Measurements from ENCODE around the gene HADH.
"Not testable (repeated sequence)": the region's sequence is repeated elsewhere in the genome, so short reads cannot be mapped to it uniquely, and the experiment has no call there.

The HADH gene

DNA sequence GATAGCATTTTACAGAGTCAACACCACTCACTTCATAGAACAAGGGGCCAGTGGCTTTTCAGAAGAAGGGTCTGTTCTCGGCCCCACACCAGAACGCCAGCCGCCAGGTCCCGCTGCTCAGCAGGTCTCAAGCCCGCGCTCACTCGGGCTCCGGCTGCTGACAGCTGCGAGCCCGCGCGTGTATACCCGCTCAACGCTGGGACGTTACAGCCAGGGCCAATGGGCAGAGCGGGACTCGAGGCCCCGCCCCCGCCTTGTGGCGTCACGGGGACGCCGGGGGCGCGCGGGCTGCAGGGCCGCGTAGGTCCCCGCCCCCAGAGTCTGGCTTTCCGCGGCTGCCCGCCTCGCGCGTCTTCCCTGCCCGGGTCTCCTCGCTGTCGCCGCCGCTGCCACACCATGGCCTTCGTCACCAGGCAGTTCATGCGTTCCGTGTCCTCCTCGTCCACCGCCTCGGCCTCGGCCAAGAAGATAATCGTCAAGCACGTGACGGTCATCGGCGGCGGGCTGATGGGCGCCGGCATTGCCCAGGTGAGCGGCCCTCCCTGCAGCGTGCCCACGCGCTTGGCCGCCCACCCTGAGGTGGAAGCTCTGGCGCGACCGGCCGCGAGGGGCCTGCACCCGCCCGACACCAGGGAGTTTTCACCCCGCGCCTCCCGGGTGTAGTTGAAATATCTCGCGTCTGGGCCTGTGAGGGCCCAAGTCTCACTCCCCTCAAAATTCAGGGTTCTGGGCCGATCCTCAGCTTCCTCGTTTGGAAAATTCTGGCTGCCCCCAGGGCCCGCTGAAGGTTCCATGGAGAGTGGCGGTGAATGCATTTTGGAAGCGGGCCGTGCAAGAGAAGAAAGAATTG lies at the start of gene HADH:
TSS of gene HADH (plus strand) at position 353 of the 850 bp plus-strand sequence. CDS start at position 397, 44 bp downstream.
- H3K27ac ChIP-seq (ENCODE audit: low read depth, low read length) = peak within 1 kb of the TSS; percentile 96
- H3K9me3 ChIP-seq (ENCODE audit: control insufficient read depth in 5 of 5, low read length in 5 of 5) = no peaks in the 10 kb centered on the region
- H3K4me3 ChIP-seq (ENCODE audit: low read depth in 1 of 5, low read length in 5 of 5) = peak within 1 kb of the TSS; percentile 80 to 96 (median 89)
- peak within 1 kb of the TSS; percentile 71 to 95 (median 83) for H3K9ac ChIP-seq (ENCODE audit: low read length in 5 of 5)
- H3K27me3 ChIP-seq (ENCODE audit: control insufficient read depth in 5 of 5, insufficient read depth in 4 of 5, low read length in 5 of 5) = no peaks in the 10 kb centered on the region
- H3K36me3 ChIP-seq (ENCODE audit: control insufficient read depth in 5 of 5, insufficient read depth in 5 of 5, low read length in 5 of 5) = no peaks in the 10 kb centered on the region
- H3K4me1 ChIP-seq (ENCODE audit: control insufficient read depth in 5 of 5, insufficient read depth in 5 of 5, low read length in 5 of 5) = peaks cover 2 to 70% (median 63%) of the 10 kb centered on the region in 5 donors

DNA sequence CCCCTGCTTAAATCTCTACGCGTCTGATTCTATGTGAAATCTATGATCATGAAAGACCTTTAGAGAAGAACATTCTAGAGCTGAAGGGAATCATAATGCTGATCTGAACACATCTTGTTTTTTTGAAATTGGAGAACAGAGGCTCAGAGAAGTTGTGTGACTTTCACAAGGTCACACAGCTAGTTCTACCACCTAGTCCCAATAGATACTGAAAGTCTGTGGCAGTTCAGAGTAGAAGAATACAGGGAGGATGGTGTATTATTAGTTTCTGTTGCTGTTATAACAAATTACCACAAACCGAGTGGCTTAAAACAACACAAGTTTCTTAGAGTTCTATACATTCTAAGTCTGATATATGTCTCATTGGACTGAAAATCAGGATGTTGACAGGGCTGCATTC lies 43.9 kb upstream of the HADH start:
- Histone ChIP-seq H3K9me3 (ENCODE audit: control insufficient read depth in 5 of 5, low read length in 5 of 5) (peaks cover 0 to 7% (median 0%) of the 10 kb centered on the region in 5 donors), H3K27ac (ENCODE audit: low read depth, low read length) (no peak overlapping the region), H3K4me1 (ENCODE audit: control insufficient read depth in 5 of 5, insufficient read depth in 5 of 5, low read length in 5 of 5) (no peaks in the 10 kb centered on the region), H3K9ac (ENCODE audit: low read length in 5 of 5) (no peak overlapping the region), H3K27me3 (ENCODE audit: control insufficient read depth in 5 of 5, insufficient read depth in 4 of 5, low read length in 5 of 5) (no peaks in the 10 kb centered on the region), H3K4me3 (ENCODE audit: low read depth in 1 of 5, low read length in 5 of 5) (no peak overlapping the region), H3K36me3 (ENCODE audit: control insufficient read depth in 5 of 5, insufficient read depth in 5 of 5, low read length in 5 of 5) (peaks cover 22 to 47% (median 29%) of the 10 kb centered on the region in 5 donors)

DNA sequence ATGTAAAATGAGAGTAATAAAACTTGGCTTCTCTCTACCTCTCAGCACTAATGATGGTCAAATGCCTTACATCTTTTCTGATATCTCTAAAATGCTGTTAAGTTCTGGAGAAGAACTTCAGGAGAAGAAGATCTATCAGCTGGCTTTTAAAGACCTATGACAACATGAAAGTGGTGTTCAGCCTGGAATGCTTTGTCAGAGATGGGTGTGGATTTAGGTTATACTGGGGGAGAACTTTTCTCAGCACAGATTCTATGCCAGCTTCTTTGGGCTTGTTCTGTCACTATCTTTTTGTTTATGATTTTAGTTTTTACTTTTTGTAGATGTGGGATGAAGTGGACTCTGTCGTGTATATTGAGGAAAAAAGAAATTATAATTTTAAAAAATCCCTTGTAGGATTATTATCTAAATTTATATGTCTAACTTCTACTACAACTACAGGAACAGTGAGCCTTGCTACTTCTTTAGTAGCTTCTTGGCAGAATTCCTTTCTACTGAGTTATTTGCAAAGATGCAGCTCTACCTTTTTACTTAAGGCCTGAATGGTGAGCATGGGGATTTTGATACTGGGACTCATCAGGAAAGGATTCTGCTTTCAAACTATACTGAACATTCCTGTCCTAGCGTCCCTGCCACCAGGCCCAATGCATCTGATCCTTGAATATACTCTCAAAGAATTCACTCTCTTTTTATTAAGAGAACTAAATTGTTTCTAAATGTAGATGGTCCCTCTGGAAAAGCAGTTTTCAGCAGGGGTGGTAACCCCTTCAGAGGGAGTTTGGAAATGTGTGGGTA lies 38.7 kb upstream of the HADH start:
- Histone ChIP-seq H3K36me3 (ENCODE audit: control insufficient read depth in 5 of 5, insufficient read depth in 5 of 5, low read length in 5 of 5) (peaks cover 20 to 47% (median 21%) of the 10 kb centered on the region in 5 donors), H3K27me3 (ENCODE audit: control insufficient read depth in 5 of 5, insufficient read depth in 4 of 5, low read length in 5 of 5) (no peaks in the 10 kb centered on the region), H3K27ac (ENCODE audit: low read depth, low read length) (no peak overlapping the region), H3K4me3 (ENCODE audit: low read depth in 1 of 5, low read length in 5 of 5) (no peak overlapping the region), H3K9ac (ENCODE audit: low read length in 5 of 5) (no peak overlapping the region), H3K9me3 (ENCODE audit: control insufficient read depth in 5 of 5, low read length in 5 of 5) (peaks cover 0 to 4% (median 0%) of the 10 kb centered on the region in 5 donors), H3K4me1 (ENCODE audit: control insufficient read depth in 5 of 5, insufficient read depth in 5 of 5, low read length in 5 of 5) (no peaks in the 10 kb centered on the region)

DNA sequence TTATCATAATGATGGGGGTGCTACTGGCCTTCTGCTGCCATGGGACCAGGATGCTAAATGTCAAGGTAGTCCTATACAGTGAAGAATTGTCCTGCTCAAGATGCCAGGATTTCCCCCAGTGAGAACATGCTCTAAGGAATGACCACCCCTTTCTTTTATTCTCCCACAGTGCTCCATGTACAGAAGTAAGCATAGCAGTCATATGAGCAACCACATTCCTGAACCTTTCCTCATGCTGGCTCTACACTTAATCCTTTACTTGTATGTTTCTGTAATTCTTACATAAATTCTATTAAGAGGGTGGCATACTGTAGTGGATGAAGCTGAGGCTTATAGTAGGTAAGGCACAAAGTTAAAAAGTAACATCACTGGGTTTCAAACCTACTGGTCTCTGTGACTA lies 38.1 kb upstream of the HADH start:
- H3K9ac ChIP-seq (ENCODE audit: low read length in 5 of 5) = no peak overlapping the region
- H3K36me3 ChIP-seq (ENCODE audit: control insufficient read depth in 5 of 5, insufficient read depth in 5 of 5, low read length in 5 of 5) = peaks cover 18 to 43% (median 20%) of the 10 kb centered on the region in 5 donors

DNA sequence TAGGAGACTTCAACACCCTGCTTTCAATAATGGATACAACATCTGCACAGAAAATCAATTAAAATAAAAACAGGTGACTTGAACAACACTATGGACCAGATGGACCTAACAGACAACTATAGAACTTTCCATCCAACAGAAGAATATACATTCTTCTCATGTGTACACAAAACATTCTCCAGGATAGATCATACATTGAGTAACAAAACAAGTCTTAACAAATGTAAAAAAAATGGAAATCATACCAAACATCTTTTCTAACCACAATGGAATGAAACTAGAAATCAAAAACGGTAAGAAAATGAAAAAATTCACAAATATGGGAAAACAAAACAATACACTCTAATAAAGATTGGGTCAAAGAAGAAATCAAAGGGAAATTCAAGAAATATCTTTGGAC lies 33.7 kb upstream of the HADH start:
- H3K27me3 ChIP-seq (ENCODE audit: control insufficient read depth in 5 of 5, insufficient read depth in 4 of 5, low read length in 5 of 5) = no peaks in the 10 kb centered on the region
- H3K4me1 ChIP-seq (ENCODE audit: control insufficient read depth in 5 of 5, insufficient read depth in 5 of 5, low read length in 5 of 5) = no peaks in the 10 kb centered on the region
- peaks cover 0 to 5% (median 3%) of the 10 kb centered on the region in 5 donors for H3K9me3 ChIP-seq (ENCODE audit: control insufficient read depth in 5 of 5, low read length in 5 of 5)
- no peak overlapping the region for H3K27ac ChIP-seq (ENCODE audit: low read depth, low read length)
- H3K36me3 ChIP-seq (ENCODE audit: control insufficient read depth in 5 of 5, insufficient read depth in 5 of 5, low read length in 5 of 5) = peaks cover 0 to 9% (median 4%) of the 10 kb centered on the region in 5 donors
- no peak overlapping the region for H3K9ac ChIP-seq (ENCODE audit: low read length in 5 of 5)
- H3K4me3 ChIP-seq (ENCODE audit: low read depth in 1 of 5, low read length in 5 of 5) = no peak overlapping the region

More for the DNA sequence above, 38.1 kb upstream of the HADH start:
- Histone ChIP-seq H3K4me3 (ENCODE audit: low read depth in 1 of 5, low read length in 5 of 5) (no peak overlapping the region), H3K9me3 (ENCODE audit: control insufficient read depth in 5 of 5, low read length in 5 of 5) (peaks cover 0 to 4% (median 0%) of the 10 kb centered on the region in 5 donors), H3K27ac (ENCODE audit: low read depth, low read length) (no peak overlapping the region), H3K4me1 (ENCODE audit: control insufficient read depth in 5 of 5, insufficient read depth in 5 of 5, low read length in 5 of 5) (no peaks in the 10 kb centered on the region), H3K27me3 (ENCODE audit: control insufficient read depth in 5 of 5, insufficient read depth in 4 of 5, low read length in 5 of 5) (no peaks in the 10 kb centered on the region)

DNA sequence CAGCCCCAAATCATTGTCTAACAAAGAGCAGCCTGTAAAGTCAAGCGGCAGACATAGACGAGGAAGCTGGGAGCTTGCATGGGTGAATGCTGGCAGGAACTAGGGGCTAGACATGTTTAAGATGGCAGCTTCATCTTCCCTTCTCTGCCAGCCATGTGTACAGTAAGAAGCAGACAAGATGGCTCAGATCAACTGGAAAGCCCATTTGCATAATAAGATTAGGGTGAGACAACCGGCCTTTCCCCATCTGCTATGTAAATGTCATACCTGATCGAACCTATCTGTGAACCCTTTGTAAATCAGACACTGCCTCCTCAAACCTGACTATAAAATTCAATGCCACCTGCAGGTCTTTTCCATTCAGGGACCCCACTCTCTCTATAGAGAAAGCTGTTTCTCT lies 22.8 kb upstream of the HADH start:
- Histone ChIP-seq H3K9me3 (ENCODE audit: control insufficient read depth in 5 of 5, low read length in 5 of 5) (no peaks in the 10 kb centered on the region), H3K27me3 (ENCODE audit: control insufficient read depth in 5 of 5, insufficient read depth in 4 of 5, low read length in 5 of 5) (no peaks in the 10 kb centered on the region), H3K4me3 (ENCODE audit: low read depth in 1 of 5, low read length in 5 of 5) (no peak overlapping the region), H3K36me3 (ENCODE audit: control insufficient read depth in 5 of 5, insufficient read depth in 5 of 5, low read length in 5 of 5) (no peaks in the 10 kb centered on the region), H3K9ac (ENCODE audit: low read length in 5 of 5) (no peak overlapping the region), H3K27ac (ENCODE audit: low read depth, low read length) (no peak overlapping the region), H3K4me1 (ENCODE audit: control insufficient read depth in 5 of 5, insufficient read depth in 5 of 5, low read length in 5 of 5) (no peaks in the 10 kb centered on the region)

DNA sequence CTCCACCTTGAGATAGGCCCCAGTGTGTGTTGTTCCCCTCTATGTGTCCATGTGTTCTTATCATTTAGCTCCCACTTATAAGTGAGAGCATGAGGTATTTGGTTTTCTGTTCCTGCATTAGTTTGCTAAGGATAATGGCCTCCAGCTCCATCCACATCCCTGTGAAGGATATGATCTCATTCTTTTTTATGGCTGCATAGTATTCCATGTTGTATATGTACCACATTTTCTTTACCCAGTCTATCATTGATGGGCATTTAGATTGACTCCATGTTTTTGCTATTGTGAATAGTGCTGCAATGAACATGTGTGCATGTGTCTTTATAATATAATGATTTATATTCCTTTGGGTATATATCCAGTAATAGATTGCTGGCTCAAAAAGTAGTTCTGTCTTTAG lies 22.2 kb upstream of the HADH start:
- not testable (repeated sequence) for H3K27me3 ChIP-seq (ENCODE audit: control insufficient read depth in 5 of 5, insufficient read depth in 4 of 5, low read length in 5 of 5); H3K27ac ChIP-seq (ENCODE audit: low read depth, low read length); H3K9ac ChIP-seq (ENCODE audit: low read length in 5 of 5); H3K4me1 ChIP-seq (ENCODE audit: control insufficient read depth in 5 of 5, insufficient read depth in 5 of 5, low read length in 5 of 5); H3K36me3 ChIP-seq (ENCODE audit: control insufficient read depth in 5 of 5, insufficient read depth in 5 of 5, low read length in 5 of 5); H3K4me3 ChIP-seq (ENCODE audit: low read depth in 1 of 5, low read length in 5 of 5); H3K9me3 ChIP-seq (ENCODE audit: control insufficient read depth in 5 of 5, low read length in 5 of 5)

DNA sequence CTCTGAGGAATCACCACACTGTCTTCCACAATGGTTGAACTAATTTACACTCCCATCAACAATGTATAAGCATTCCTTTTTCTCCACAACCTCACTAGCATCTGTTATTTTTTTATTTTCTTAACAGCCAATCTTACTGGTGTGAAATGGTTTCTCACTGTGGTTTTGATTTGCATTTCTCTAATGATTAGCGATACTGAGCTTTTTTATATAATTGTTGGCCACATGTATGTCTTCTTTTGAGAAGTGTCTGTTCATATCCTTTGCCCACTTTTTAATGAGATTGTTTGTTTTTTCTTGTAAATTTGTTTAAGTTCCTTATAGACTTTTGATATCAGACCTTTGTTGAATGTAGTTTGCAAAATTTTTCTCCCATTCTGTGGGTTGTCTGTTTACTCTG lies 21.8 kb upstream of the HADH start:
- H3K9ac ChIP-seq (ENCODE audit: low read length in 5 of 5); H3K27ac ChIP-seq (ENCODE audit: low read depth, low read length); H3K36me3 ChIP-seq (ENCODE audit: control insufficient read depth in 5 of 5, insufficient read depth in 5 of 5, low read length in 5 of 5); H3K9me3 ChIP-seq (ENCODE audit: control insufficient read depth in 5 of 5, low read length in 5 of 5); H3K4me3 ChIP-seq (ENCODE audit: low read depth in 1 of 5, low read length in 5 of 5); H3K27me3 ChIP-seq (ENCODE audit: control insufficient read depth in 5 of 5, insufficient read depth in 4 of 5, low read length in 5 of 5); H3K4me1 ChIP-seq (ENCODE audit: control insufficient read depth in 5 of 5, insufficient read depth in 5 of 5, low read length in 5 of 5): not testable (repeated sequence)

DNA sequence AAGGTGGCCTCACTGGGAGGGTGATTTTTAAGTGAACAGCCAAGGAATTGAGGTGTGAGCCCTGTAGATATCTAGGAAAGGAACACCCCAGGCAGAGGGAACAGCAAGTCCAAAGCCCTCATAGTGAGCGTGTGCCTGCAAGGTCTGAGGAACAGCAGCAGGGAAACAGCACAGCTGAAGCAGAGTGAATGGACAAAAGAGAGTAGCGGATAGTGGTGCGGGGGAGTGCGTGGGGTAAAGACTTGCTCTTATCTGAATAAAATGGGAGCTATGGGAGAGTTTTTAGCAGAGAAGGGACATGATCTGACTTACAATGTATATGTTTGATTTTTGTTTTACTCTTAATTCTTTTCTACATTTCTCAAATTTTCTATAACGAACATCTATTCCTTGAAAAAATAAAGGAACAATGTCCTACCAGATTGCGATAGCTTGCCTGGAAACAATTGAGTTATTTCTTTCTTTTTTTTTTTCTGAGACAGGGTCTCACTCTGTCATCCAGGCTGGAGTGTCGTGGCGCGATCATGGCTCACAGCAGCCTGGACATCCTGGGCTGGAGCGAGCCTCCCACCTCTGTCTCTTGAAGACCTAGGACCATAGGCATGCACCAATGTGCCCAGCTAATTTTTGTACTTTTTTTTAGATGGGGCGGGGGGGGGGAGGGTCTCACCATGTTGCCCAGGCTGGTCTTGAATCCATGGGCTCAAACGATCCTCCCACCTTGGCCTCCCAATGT lies 19.5 kb upstream of the HADH start:
- H3K4me1 ChIP-seq (ENCODE audit: control insufficient read depth in 5 of 5, insufficient read depth in 5 of 5, low read length in 5 of 5) = no peaks in the 10 kb centered on the region
- H3K4me3 ChIP-seq (ENCODE audit: low read depth in 1 of 5, low read length in 5 of 5) = no peak overlapping the region
- no peaks in the 10 kb centered on the region for H3K9me3 ChIP-seq (ENCODE audit: control insufficient read depth in 5 of 5, low read length in 5 of 5)
- no peaks in the 10 kb centered on the region for H3K36me3 ChIP-seq (ENCODE audit: control insufficient read depth in 5 of 5, insufficient read depth in 5 of 5, low read length in 5 of 5)
- H3K27me3 ChIP-seq (ENCODE audit: control insufficient read depth in 5 of 5, insufficient read depth in 4 of 5, low read length in 5 of 5) = no peaks in the 10 kb centered on the region
- no peak overlapping the region for H3K27ac ChIP-seq (ENCODE audit: low read depth, low read length)
- H3K9ac ChIP-seq (ENCODE audit: low read length in 5 of 5) = no peak overlapping the region
